GM23338 (cell line): Measurements from ENCODE around the gene TNS3.

Source experiments
- JUNB ChIP-seq: IDR thresholded peaks from one replicate; pipeline ENCODE4 v1.6.1; 2016; ENCODE audit warnings: antibody characterized with exemption; ENCODE audit not compliant: unreplicated experiment
- POLR2AphosphoS5 ChIP-seq: IDR thresholded peaks from 2 replicates; pipeline ENCODE4 v1.6.1; 2016; ENCODE audit warnings: antibody characterized with exemption, low read depth
- ZNF114 ChIP-seq: fragments of 250-450 bp; sonication (Bioruptor Pico); IDR thresholded peaks from 2 replicates; pipeline ENCODE4 v1.5.0; 2020; ENCODE audit warnings: mild to moderate bottlenecking, moderate library complexity
- TF ChIP-seq, protein P1 (sequence below), 2 experiments: fragments of 200-600 bp in 1 of 2; sonication (generic) in 1 of 2; conservative IDR thresholded peaks; 2 replicates each; pipeline versions ENCODE4 v1.5.1 to v1.6.1; 2016 to 2017; ENCODE audit warnings: antibody characterized with exemption in 2 of 2, low read depth in 2 of 2, mild to moderate bottlenecking in 2 of 2, moderate library complexity in 1 of 2

DNA sequence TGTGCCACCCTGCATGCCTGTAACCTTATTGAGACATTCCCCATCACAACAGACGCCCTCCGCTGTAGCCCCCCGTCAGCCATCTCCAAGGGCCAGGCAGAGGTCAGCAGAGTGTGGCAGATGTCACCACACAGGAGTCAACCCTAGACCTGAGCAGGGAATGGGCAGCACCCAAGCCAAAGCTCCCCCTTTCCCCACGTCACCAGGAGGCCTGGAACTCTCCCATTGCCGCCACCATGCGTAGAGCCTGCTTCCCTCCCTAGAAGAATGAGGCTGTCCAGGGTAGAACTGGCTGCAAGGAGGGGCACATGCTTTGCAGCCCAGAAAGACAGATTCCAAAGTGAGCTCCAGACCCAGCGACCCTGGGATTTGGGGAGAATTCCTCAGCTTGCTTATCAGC is 342.9 kb downstream of the TNS3 start:
- no peak for TF ChIP-seq ZNF114 (CRISPR knock-in tag)
- TF ChIP-seq JUNB: no peak
- TF ChIP-seq, protein P1, sequence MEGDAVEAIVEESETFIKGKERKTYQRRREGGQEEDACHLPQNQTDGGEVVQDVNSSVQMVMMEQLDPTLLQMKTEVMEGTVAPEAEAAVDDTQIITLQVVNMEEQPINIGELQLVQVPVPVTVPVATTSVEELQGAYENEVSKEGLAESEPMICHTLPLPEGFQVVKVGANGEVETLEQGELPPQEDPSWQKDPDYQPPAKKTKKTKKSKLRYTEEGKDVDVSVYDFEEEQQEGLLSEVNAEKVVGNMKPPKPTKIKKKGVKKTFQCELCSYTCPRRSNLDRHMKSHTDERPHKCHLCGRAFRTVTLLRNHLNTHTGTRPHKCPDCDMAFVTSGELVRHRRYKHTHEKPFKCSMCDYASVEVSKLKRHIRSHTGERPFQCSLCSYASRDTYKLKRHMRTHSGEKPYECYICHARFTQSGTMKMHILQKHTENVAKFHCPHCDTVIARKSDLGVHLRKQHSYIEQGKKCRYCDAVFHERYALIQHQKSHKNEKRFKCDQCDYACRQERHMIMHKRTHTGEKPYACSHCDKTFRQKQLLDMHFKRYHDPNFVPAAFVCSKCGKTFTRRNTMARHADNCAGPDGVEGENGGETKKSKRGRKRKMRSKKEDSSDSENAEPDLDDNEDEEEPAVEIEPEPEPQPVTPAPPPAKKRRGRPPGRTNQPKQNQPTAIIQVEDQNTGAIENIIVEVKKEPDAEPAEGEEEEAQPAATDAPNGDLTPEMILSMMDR (conservative IDR thresholded peaks at IDR 0.05; ENCODE audit: low read depth in 2 of 2): no peak
- no peak for TF ChIP-seq POLR2AphosphoS5
